Adrenal gland (tissue), 5 donors: ENCODE data around the gene DLG2.

Experiments
- POLR2A ChIP-seq, 2 donors: fragments of 450-650 bp; IDR thresholded peaks; one replicate each; pipeline ENCODE4 v1.6.1; 2017; ENCODE audit warnings: antibody characterized with exemption in 2 of 2, mild to moderate bottlenecking in 2 of 2, moderate library complexity in 1 of 2
- TF ChIP-seq, protein P1 (sequence below), 6 experiments: fragments of 450-650 bp in 4 of 6; fragments of 200-600 bp in 2 of 6; sonication (generic) in 1 of 6; IDR thresholded peaks; 1 replicate in 5 of 6; 2 replicates in 1 of 6; pipeline versions ENCODE4 v1.5.1 to v1.8.0; 2016 to 2021; ENCODE audit warnings: antibody characterized with exemption in 6 of 6, mild to moderate bottlenecking in 2 of 6, moderate library complexity in 1 of 6
- donor health status: DM: no; HTN: no; CAD: no.

GRCh38 chr11:84882056-84882455 is 745.1 kb downstream of the DLG2 start:
- TF ChIP-seq, protein P1, sequence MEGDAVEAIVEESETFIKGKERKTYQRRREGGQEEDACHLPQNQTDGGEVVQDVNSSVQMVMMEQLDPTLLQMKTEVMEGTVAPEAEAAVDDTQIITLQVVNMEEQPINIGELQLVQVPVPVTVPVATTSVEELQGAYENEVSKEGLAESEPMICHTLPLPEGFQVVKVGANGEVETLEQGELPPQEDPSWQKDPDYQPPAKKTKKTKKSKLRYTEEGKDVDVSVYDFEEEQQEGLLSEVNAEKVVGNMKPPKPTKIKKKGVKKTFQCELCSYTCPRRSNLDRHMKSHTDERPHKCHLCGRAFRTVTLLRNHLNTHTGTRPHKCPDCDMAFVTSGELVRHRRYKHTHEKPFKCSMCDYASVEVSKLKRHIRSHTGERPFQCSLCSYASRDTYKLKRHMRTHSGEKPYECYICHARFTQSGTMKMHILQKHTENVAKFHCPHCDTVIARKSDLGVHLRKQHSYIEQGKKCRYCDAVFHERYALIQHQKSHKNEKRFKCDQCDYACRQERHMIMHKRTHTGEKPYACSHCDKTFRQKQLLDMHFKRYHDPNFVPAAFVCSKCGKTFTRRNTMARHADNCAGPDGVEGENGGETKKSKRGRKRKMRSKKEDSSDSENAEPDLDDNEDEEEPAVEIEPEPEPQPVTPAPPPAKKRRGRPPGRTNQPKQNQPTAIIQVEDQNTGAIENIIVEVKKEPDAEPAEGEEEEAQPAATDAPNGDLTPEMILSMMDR (IDR thresholded peaks at IDR 0.05), result no peak
- TF ChIP-seq POLR2A (IDR thresholded peaks at IDR 0.05), result no peak
